ENCODE results near the gene IDNK.

The IDNK gene

GRCh38 chr9:83649515-83649914 lies 26.6 kb downstream of the IDNK start:
- DNase-seq (ENCODE audit: low read depth): no peak
- H3K4me3 ChIP-seq (ENCODE audit: low read length): no peak overlapping the region
- no peak for TF ChIP-seq CTCF (conservative IDR thresholded peaks at IDR 0.05; ENCODE audit: low read depth, low read length)

DNA sequence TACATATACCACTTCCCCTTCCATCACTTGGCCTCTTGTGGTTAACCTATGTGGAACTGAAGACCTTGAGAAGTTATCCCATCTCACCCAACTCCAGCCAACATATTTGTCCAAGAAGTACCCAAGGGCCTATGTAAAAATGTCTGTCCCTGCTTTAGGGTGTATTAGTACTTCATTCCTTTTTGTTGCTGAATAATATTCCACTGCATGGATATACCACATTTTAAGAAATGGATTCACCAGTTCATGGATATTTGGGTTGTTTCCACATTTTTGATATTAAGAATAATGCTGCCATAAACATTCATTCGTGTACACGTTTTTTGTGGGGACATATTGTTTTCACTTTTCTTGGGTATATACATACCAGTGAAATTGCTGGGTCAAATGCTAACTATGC lies 28.6 kb downstream of the IDNK start:
- H3K4me3 ChIP-seq (ENCODE audit: low read length): no peak overlapping the region
- TF ChIP-seq CTCF (conservative IDR thresholded peaks at IDR 0.05; ENCODE audit: low read depth, low read length): no peak
- no peak for DNase-seq (ENCODE audit: low read depth)

DNA sequence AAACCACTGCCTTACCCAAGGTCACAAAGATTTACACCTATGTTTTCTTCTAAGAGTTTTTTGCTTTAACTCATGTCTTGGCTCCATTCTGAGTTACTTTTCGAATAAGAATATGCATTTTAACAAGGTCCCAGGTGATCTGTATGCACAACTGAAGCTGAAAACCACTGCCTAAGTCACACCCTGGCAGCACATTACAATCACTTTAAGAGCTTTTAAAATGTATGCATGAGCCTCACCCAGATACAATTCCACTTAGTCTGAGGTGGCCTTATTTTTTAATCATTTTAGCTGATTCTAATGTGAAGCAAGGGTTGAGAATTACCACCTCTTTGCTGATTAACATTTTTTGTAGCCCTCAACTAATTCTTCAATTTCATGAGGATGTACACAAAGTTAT lies 29.5 kb downstream of the IDNK start:
- H3K4me3 ChIP-seq (ENCODE audit: low read length): no peak overlapping the region
- no peak for DNase-seq (ENCODE audit: low read depth)
- TF ChIP-seq CTCF (conservative IDR thresholded peaks at IDR 0.05; ENCODE audit: low read depth, low read length): no peak

DNA sequence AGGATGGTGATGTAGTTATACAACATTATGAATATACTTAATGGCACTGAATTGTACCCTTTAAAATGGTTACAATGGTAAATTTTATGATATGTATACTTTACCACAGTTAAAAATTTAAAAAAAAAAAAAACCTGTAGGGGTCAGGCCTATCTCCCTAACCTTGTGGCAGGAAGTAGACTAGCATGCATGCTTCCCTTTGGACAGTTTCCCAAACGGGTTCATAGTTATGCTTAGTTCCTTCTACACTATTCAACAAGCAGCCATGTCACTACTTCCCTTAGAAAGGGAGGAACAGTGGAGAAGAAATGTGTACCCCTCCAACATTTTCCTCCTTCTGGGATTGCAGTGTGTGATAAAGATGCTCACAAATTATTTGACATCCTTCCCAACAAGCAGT lies 32.5 kb downstream of the IDNK start:
- no peak for TF ChIP-seq CTCF (conservative IDR thresholded peaks at IDR 0.05; ENCODE audit: low read depth, low read length)
- H3K4me3 ChIP-seq (ENCODE audit: low read length): no peak overlapping the region
- no peak for DNase-seq (ENCODE audit: low read depth)

DNA sequence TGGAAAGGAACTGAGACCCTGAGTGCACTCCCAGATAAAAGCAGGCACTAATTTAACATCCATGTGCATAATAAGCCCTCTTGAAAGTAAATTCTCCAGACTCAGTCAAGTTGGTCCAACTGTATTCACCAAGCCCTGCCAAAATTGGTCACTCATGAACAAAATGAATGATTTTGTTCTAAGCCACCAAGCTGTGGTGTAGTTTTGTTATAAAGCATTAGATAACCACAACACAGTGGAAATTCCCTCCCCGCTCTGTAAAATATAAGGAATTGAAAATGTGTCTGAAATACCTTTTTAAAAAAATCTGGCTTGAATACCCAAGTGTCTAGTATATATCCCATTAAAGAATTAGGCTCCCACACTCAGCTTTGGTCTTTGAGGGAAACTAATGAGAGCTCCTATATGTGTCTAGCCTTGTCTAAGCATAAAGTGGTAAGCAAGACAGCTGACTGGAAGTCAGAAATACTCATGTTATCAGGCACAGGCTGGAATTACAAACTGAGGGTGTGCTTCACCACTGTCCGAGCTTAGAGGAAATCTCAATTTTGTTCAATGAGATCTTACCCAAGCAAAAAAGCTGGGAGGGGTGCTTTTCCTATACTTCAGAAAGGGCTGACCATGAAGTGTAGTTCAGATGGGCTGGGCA lies 33.2 kb downstream of the IDNK start:
- no peak overlapping the region for H3K4me3 ChIP-seq (ENCODE audit: low read length)
- no peak for TF ChIP-seq CTCF (conservative IDR thresholded peaks at IDR 0.05; ENCODE audit: low read depth, low read length)
- DNase-seq (ENCODE audit: low read depth): no peak

DNA sequence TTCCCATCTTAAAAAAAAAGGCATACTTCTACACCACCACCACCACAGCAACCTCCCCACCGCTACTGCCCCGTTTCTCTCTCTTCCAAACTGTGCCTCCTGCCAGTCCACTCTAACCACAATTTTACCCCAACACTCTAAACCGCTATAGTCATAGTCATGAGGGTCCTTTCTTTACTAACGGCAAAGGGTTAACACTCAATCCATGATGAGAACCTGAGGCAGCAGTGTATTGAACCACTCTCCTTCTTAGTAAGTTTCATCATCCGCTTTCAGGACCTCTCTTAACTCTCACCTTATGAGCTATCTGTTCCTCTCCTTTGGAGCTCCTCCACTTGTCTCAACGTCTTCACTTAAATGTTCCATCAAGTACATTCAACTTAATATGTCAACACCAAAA lies 34.0 kb downstream of the IDNK start:
- TF ChIP-seq CTCF (conservative IDR thresholded peaks at IDR 0.05; ENCODE audit: low read depth, low read length): no peak
- DNase-seq (ENCODE audit: low read depth): no peak
- no peak overlapping the region for H3K4me3 ChIP-seq (ENCODE audit: low read length)

DNA sequence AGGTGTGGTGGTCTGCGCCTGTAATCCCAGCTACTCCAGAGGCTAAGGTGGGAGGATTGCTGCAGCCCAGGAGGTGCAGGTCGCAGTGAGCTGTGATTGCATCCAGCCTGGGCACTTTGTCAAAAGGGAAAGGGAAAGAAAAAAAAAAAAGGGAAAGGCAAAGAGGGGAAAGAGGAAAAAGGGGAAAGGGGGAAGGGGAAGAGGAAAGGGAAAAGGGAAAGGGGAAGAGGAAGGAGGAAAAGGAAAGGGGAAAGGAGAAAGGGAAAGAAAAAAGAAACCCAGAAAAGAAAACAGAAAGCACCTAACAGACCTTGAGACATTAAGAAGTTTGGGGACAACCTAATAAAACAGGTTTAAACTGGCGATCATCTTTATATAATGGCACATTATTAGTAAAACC lies 40.0 kb downstream of the IDNK start:
- H3K4me3 ChIP-seq (ENCODE audit: low read length): no peak overlapping the region
- no peak for TF ChIP-seq CTCF (conservative IDR thresholded peaks at IDR 0.05; ENCODE audit: low read depth, low read length)
- no peak for DNase-seq (ENCODE audit: low read depth)
